HCT116 (cell line): ENCODE data around the gene PINK1. TPM values are rescaled to one million over a fixed set of nuclear protein-coding genes. Genes with fewer than 3 reads are reported as not detected.

Source experiments
- ATAC-seq: fragments of 200-7000 bp; cut with Tn5 transposase; 2 replicates; pipeline ENCODE4 v1.9.1; 2020; ENCODE audit warnings: mild to moderate bottlenecking, moderate library complexity
- BruUV-seq: library from RNA; stranded (reverse); fragments of 400-500 nt; replicated peaks from 2 replicates; lab custom pipeline; 2021; lab: Mats Ljungman, UMichigan
- CTCF ChIA-PET: fragments of 300-600 bp; sonication (Branson Sonifier 250); formaldehyde crosslinking; loops from one replicate; lab custom pipeline; 2021; ENCODE audit warnings: antibody characterized with exemption; lab: Charles Lee
- POLR2A ChIA-PET: fragments of 300-600, 350-600 bp; sonication (Branson Sonifier 250); formaldehyde crosslinking; loops from one replicate; lab custom pipeline; 2021; ENCODE audit warnings: antibody characterized with exemption; lab: Charles Lee
- RAD21 ChIA-PET, 2 experiments: fragments of 300-600 bp; sonication (Branson Sonifier 250); formaldehyde crosslinking; loops; one replicate each; lab custom pipeline; 2023; ENCODE audit warnings: low total read pairs in 2 of 2; ENCODE audit not compliant: uncharacterized antibody in 2 of 2, unreplicated experiment in 2 of 2, low non-redundant PET in 1 of 2; lab: Charles Lee
- DNase-seq: peaks from one replicate; pipeline ENCODE4 v3.0.0-alpha.2; 2010; ENCODE audit warnings: low read depth, low spot score
- H2AFZ ChIP-seq: fragments of 200-600 bp; shearing (Covaris generic), sonication (generic); 2 replicates; pipeline ENCODE4 v1.6.1; 2017; ENCODE audit warnings: low read depth, mixed run types, mixed read lengths, antibody characterized with exemption, low read length; ENCODE audit not compliant: poor library complexity, severe bottlenecking
- H3K27ac ChIP-seq: 2 replicates; pipeline ENCODE4 v1.5.1; 2012; ENCODE audit warnings: low read depth, low read length
- H3K27me3 ChIP-seq: fragments of 200-600 bp; sonication (generic); 2 replicates; pipeline ENCODE4 v1.6.1; 2016; ENCODE audit warnings: mixed run types, low read length, mixed read lengths; ENCODE audit not compliant: insufficient read depth
- H3K36me3 ChIP-seq, 2 experiments: fragments of 200-500 bp in 1 of 2; fragments of 200-600 bp in 1 of 2; sonication (Bioruptor generic) in 1 of 2; sonication (generic) in 1 of 2; 2 replicates each; pipeline versions ENCODE4 v1.5.1 to v1.6.1; 2014 to 2016; ENCODE audit warnings: low read length in 2 of 2, inconsistent platforms in 1 of 2, mixed read lengths in 1 of 2, mixed run types in 1 of 2; ENCODE audit not compliant: insufficient read depth in 2 of 2, control insufficient read depth in 1 of 2
- H3K4me1 ChIP-seq, 2 experiments: fragments of 200-600 bp in 1 of 2; sonication (generic) in 1 of 2; 2 replicates each; pipeline versions ENCODE4 v1.5.1 to v1.6.1; 2012 to 2017; ENCODE audit warnings: low read length in 2 of 2, inconsistent platforms in 1 of 2, mild to moderate bottlenecking in 1 of 2, mixed read lengths in 1 of 2, mixed run types in 1 of 2, moderate library complexity in 1 of 2; ENCODE audit not compliant: insufficient read depth in 2 of 2, control insufficient read depth in 1 of 2
- H3K4me2 ChIP-seq: fragments of 200-600 bp; sonication (generic); 2 replicates; pipeline ENCODE4 v1.6.1; 2017; ENCODE audit warnings: mixed run types, low read length, mixed read lengths
- H3K4me3 ChIP-seq, 2 experiments: fragments of 200-600 bp in 1 of 2; sonication (generic) in 1 of 2; replicated peaks in 1 of 2; 2 replicates each; pipeline ENCODE4 v1.5.1; 2011 to 2016; ENCODE audit warnings: low read length in 2 of 2, control low read depth in 1 of 2, low read depth in 1 of 2, mild to moderate bottlenecking in 1 of 2, mixed read lengths in 1 of 2, mixed run types in 1 of 2
- H3K79me2 ChIP-seq: fragments of 200-600 bp; sonication (generic); 2 replicates; pipeline ENCODE4 v1.6.1; 2017; ENCODE audit warnings: mild to moderate bottlenecking, mixed run types, low read length, moderate library complexity, mixed read lengths; ENCODE audit not compliant: insufficient read depth
- H3K9ac ChIP-seq: fragments of 200-600 bp; sonication (generic); 2 replicates; pipeline ENCODE4 v1.6.1; 2016; ENCODE audit warnings: low read length, mixed read lengths
- H3K9me2 ChIP-seq: fragments of 200-600 bp; sonication (generic), shearing (Covaris generic); 2 replicates; pipeline ENCODE4 v1.6.1; 2017; ENCODE audit warnings: mixed run types, mild to moderate bottlenecking, moderate library complexity; ENCODE audit not compliant: insufficient read depth
- H3K9me3 ChIP-seq, 2 experiments: fragments of 200-500 bp in 1 of 2; fragments of 200-600 bp in 1 of 2; sonication (Bioruptor generic) in 1 of 2; sonication (generic) in 1 of 2; 2 replicates each; pipeline ENCODE4 v1.6.1; 2014 to 2017; ENCODE audit warnings: low read length in 2 of 2, mixed read lengths in 2 of 2, inconsistent platforms in 1 of 2, low read depth in 1 of 2, mild to moderate bottlenecking in 1 of 2, mixed run types in 1 of 2, moderate library complexity in 1 of 2; ENCODE audit not compliant: control insufficient read depth in 1 of 2, insufficient read depth in 1 of 2
- H4K20me1 ChIP-seq: fragments of 200-600 bp; sonication (generic), shearing (Covaris generic); 2 replicates; pipeline ENCODE4 v1.6.1; 2017; ENCODE audit warnings: mixed run types, mild to moderate bottlenecking, moderate library complexity; ENCODE audit not compliant: insufficient read depth
- CBX3 ChIP-seq: IDR thresholded peaks from 2 replicates; pipeline ENCODE4 v1.6.1; 2012; ENCODE audit warnings: low read depth
- EGR1 ChIP-seq: IDR thresholded peaks from 2 replicates; pipeline ENCODE4 v1.6.1; 2012; ENCODE audit warnings: low read depth
- ELF1 ChIP-seq: IDR thresholded peaks from 2 replicates; pipeline ENCODE4 v1.6.1; 2012; ENCODE audit warnings: low read depth, borderline replicate concordance
- FOSL1 ChIP-seq: IDR thresholded peaks from 2 replicates; pipeline ENCODE4 v1.6.1; 2012; ENCODE audit warnings: low read depth
- POLR2A ChIP-seq: IDR thresholded peaks from 2 replicates; pipeline ENCODE4 v1.7.0; 2011; ENCODE audit warnings: borderline replicate concordance; ENCODE audit not compliant: insufficient read depth, insufficient read length; ENCODE audit errors: extremely low read depth
- POLR2AphosphoS5 ChIP-seq: IDR thresholded peaks from 2 replicates; pipeline ENCODE4 v1.6.1; 2011; ENCODE audit warnings: mild to moderate bottlenecking, low read depth, low read length, moderate library complexity
- RAD21 ChIP-seq: IDR thresholded peaks from 2 replicates; pipeline ENCODE4 v1.6.1; 2012; ENCODE audit warnings: low read depth, mild to moderate bottlenecking
- SP1 ChIP-seq: IDR thresholded peaks from 2 replicates; pipeline ENCODE4 v1.6.1; 2012; ENCODE audit warnings: low read depth
- SRF ChIP-seq: IDR thresholded peaks from 2 replicates; pipeline ENCODE4 v1.6.1; 2012; ENCODE audit warnings: low read depth
- ZFX ChIP-seq: fragments of 450-650 bp; IDR thresholded peaks from 2 replicates; pipeline ENCODE4 v1.6.1; 2017
- intact Hi-C: fragments of 100-400 bp; cut with micrococcal nuclease; formaldehyde crosslinking; loops from 2 replicates; pipeline ENCODE4 v1.10.0; 2022
- total RNA-seq: library from RNA; stranded (reverse); gene quantifications from one replicate; pipeline ENCODE4 v1.2.1, GENCODE V29; 2021; ENCODE audit not compliant: unreplicated experiment
- TF ChIP-seq, protein P1 (sequence below): IDR thresholded peaks from 2 replicates; pipeline ENCODE4 v1.6.1; 2012; ENCODE audit warnings: low read depth

PINK1 gene
- total RNA-seq, 1 experiment from 2014 or later: 29.4 TPM

DNA sequence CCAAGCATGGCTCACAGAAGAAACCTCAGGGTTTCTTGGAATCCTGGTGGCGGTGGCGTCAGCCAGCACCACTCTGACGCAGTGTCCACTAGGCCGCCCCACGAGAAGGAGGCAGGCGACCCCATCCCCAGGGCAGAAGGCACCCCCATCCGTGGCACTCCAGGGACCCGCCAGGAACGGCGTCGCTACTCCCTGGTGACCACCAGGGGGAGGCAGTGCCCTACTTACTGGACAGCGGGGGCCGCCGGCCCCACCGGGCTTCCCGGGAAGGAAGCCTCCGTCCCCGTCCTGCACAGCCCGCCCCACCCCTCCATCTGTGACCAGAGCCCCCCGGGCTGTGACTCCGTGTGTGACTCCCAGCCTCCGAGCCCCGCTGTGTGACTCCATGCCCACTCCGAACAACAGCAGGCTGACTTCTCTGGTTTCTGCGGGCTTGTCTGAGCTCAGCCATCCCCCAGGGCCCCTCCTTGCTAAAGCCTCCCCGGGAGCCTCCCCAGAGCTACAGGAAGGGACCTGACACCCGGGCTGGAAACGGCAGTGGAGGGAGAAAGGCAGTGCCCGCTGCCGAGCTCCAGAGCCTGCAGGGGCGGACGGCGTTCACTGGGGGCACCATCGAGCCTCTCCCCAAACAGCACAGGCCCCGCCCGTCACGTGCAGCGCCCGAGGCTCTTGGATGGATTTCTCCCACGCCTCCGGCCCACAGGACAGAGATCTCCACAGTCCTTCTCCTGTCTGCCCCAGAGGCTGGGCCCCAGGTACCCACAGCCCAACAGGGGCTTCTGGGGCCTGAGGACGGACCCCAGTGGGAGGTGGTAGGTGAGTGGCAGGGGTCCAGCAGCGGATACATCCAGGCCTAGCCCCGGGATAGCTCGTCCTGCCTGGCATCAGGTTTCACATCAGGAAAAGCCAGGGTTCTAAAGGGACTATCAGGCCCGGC, 63.4 kb downstream of the PINK1 start (continued):
- TF ChIP-seq ELF1: no peak
- no peak for TF ChIP-seq POLR2A
- TF ChIP-seq POLR2AphosphoS5: peak; percentile 55
- TF ChIP-seq ZFX: peak; percentile 53; the same call in 1 of the 2 replicates
- peak; percentile 69; the same call in 1 of the 2 replicates for TF ChIP-seq CBX3
- TF ChIP-seq FOSL1: no peak
- TF ChIP-seq SRF: no peak

DNA sequence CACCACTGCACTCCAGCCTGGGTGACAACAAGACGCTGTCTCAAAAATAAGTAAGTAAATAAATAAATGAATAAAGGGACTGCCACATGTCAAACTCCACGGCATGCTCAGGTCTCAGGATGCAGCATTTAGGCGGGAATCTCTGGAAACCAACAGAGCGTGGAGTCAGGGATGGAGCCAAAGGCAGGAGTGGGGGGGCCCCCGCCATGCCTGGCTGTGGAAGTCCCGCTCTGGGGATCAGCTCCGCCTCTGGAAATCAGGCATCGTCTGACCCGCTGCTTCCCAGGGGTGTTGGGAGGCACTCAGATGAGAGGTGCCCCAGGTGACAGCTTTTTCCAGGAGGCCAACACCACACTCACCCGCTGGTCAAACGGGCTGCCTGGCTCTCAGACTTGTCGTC, 64.3 kb downstream of the PINK1 start:
- DNase-seq (no peak), ATAC-seq (no peak)
- RAD21 ChIA-PET: interaction anchor here (0.6 to 2.1 kb wide), 6 partner anchors 35 to 558 kb away, joined by 3 to 25 read pairs (median 6); partner anchors contain the start of genes HP1BP3 (in 1 of the 2) and SH2D5 (in 1 of the 2)
- Histone ChIP-seq H3K79me2 (no peaks in the 10 kb centered on the region), H3K4me2 (peak overlapping the region; percentile 96), H3K9me2 (no peaks in the 10 kb centered on the region), H3K4me1 (peaks cover 25 to 39% of the 10 kb centered on the region in 2 experiments), H3K27me3 (no peaks in the 10 kb centered on the region), H4K20me1 (no peaks in the 10 kb centered on the region), H3K4me3 (peak overlapping the region; percentile 44 to 62; a peak in 2 of 4 replicates), H3K27ac (peak overlapping the region; percentile 88), H3K9me3 (no peaks in the 10 kb centered on the region), H3K36me3 (no peaks in the 10 kb centered on the region), H3K9ac (peak overlapping the region; percentile 67; the same call in 1 of the 2 replicates), H2AFZ (no peak overlapping the region)
- POLR2A ChIA-PET: interaction anchor here (1.0 to 1.4 kb wide), 2 partner anchors 89 to 498 kb away, joined by 3 to 16 read pairs; no protein-coding TSS in a partner anchor
- TF ChIP-seq, protein P1, sequence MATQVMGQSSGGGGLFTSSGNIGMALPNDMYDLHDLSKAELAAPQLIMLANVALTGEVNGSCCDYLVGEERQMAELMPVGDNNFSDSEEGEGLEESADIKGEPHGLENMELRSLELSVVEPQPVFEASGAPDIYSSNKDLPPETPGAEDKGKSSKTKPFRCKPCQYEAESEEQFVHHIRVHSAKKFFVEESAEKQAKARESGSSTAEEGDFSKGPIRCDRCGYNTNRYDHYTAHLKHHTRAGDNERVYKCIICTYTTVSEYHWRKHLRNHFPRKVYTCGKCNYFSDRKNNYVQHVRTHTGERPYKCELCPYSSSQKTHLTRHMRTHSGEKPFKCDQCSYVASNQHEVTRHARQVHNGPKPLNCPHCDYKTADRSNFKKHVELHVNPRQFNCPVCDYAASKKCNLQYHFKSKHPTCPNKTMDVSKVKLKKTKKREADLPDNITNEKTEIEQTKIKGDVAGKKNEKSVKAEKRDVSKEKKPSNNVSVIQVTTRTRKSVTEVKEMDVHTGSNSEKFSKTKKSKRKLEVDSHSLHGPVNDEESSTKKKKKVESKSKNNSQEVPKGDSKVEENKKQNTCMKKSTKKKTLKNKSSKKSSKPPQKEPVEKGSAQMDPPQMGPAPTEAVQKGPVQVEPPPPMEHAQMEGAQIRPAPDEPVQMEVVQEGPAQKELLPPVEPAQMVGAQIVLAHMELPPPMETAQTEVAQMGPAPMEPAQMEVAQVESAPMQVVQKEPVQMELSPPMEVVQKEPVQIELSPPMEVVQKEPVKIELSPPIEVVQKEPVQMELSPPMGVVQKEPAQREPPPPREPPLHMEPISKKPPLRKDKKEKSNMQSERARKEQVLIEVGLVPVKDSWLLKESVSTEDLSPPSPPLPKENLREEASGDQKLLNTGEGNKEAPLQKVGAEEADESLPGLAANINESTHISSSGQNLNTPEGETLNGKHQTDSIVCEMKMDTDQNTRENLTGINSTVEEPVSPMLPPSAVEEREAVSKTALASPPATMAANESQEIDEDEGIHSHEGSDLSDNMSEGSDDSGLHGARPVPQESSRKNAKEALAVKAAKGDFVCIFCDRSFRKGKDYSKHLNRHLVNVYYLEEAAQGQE: no peak
- TF ChIP-seq RAD21 (no peak), SP1 (no peak), EGR1 (no peak), CBX3 (no peak)
- intact Hi-C loops: loop anchor here (2.0 kb wide), 1 partner anchor 89 kb away; the partner anchor contains the start of gene HP1BP3
- BruUV-seq: no TSS peak
- CTCF ChIA-PET: interaction anchor here (1.1 to 2.8 kb wide), 15 partner anchors 10 to 671 kb away, joined by 3 to 104 read pairs (median 8); partner anchors contain the start of genes HP1BP3 and SH2D5
